ENCODE data around the gene TMEM245.
A peak's percentile ranks its signal among the peaks of the same experiment; 100 is the strongest.
"Not testable (repeated sequence)": the region's sequence is repeated elsewhere in the genome, so short reads cannot be mapped to it uniquely, and the experiment has no call there.

Gene TMEM245

GRCh38 chr9:109134167-109134578 lies 14.4 kb upstream of the TMEM245 start:
- H3K9me3 ChIP-seq (ENCODE audit: control insufficient read depth, low read length) = no peaks in the 10 kb centered on the region

GRCh38 chr9:109133533-109133932 lies 13.8 kb upstream of the TMEM245 start:
- H3K4me3 ChIP-seq (ENCODE audit: insufficient read depth, low read depth, low read length) = no peak overlapping the region
- 92% methylated on average over 1 of the region's 2 CpGs; no CpG with 5 or more reads in 1 of the 2 experiments for WGBS, 2 experiments

More at GRCh38 chr9:109134167-109134578, 14.4 kb upstream of the TMEM245 start:
- WGBS, 2 experiments = 96 to 98% methylated on average over 1 of the region's 1 CpG
- Histone ChIP-seq H3K4me1 (ENCODE audit: control insufficient read depth, insufficient read depth, low read length) (no peaks in the 10 kb centered on the region), H3K27me3 (ENCODE audit: control insufficient read depth, insufficient read depth, low read length, poor library complexity, severe bottlenecking) (no peaks in the 10 kb centered on the region), H3K4me3 (ENCODE audit: insufficient read depth, low read depth, low read length) (no peak overlapping the region), H3K36me3 (ENCODE audit: control insufficient read depth, insufficient read depth, low read length) (no peaks in the 10 kb centered on the region), H3K27ac (ENCODE audit: insufficient read depth, low read depth, low read length, poor library complexity, severe bottlenecking) (no peak overlapping the region)

DNA sequence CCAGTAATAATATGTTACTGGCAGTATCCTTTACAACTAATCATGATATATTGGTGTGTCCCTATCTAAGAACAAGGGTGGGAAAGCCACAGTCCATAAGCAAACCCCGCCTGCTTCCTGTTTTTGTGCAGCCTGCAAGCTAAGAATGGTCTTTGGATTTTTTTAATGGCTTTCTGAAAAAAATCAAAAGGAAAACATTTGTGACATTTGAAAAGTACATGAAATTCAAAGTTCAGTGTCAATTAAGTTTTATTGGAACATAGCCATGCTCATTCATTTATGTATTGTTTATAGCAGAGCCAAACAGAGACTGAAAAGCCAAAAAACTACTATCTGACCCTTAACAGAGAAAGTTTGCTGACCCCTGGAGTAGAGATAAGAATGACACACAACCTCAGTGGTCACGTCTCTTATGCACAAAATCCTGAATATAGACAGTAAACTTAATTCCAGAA lies 12.8 kb upstream of the TMEM245 start:
- Histone ChIP-seq H3K4me3 (ENCODE audit: insufficient read depth, low read depth, low read length) (no peak overlapping the region), H3K4me1 (ENCODE audit: control insufficient read depth, insufficient read depth, low read length) (no peaks in the 10 kb centered on the region), H3K36me3 (ENCODE audit: control insufficient read depth, insufficient read depth, low read length) (no peaks in the 10 kb centered on the region), H3K27me3 (ENCODE audit: control insufficient read depth, insufficient read depth, low read length, poor library complexity, severe bottlenecking) (no peaks in the 10 kb centered on the region), H3K27ac (ENCODE audit: insufficient read depth, low read depth, low read length, poor library complexity, severe bottlenecking) (no peak overlapping the region), H3K9me3 (ENCODE audit: control insufficient read depth, low read length) (no peaks in the 10 kb centered on the region)
- WGBS, 2 experiments = 89% methylated on average over 2 of the region's 2 CpGs

More at GRCh38 chr9:109133533-109133932, 13.8 kb upstream of the TMEM245 start:
- H3K36me3 ChIP-seq (ENCODE audit: control insufficient read depth, insufficient read depth, low read length) = no peaks in the 10 kb centered on the region
- no peaks in the 10 kb centered on the region for H3K4me1 ChIP-seq (ENCODE audit: control insufficient read depth, insufficient read depth, low read length)
- no peaks in the 10 kb centered on the region for H3K27me3 ChIP-seq (ENCODE audit: control insufficient read depth, insufficient read depth, low read length, poor library complexity, severe bottlenecking)
- no peak overlapping the region for H3K27ac ChIP-seq (ENCODE audit: insufficient read depth, low read depth, low read length, poor library complexity, severe bottlenecking)
- H3K9me3 ChIP-seq (ENCODE audit: control insufficient read depth, low read length) = no peaks in the 10 kb centered on the region

DNA sequence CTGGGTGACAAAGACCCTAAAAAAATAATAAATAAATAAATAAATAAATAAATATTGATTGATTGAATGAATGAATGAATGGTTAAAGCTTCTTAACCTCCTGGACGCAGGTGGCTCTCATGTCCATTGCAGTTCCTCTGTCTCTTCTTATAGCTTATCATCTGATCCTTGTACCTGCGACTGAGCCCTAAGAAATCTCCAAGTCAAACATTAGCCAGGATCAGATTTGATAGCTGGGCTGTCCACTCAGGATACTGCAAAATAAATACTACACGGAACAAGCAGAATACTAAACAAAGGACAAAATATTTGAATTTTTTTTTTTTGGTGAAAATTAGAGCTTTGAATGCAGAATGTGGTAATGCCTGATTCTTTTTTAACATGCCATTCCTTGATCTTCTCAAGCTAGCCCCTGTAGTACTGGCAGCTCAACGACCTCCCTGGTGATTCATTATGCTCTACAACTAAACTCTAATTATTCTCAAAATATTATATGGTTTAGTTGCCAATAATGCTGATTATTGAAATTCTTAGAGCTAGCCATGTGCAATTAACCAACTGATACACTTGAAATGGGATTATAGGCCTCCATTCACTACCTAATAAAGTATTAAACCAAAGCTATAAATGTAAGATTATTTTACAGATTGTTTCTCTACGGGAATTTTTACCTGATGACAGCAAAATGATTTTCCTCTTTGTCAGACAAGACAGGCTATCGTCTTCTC lies 9.9 kb upstream of the TMEM245 start:
- no peaks in the 10 kb centered on the region for H3K27me3 ChIP-seq (ENCODE audit: control insufficient read depth, insufficient read depth, low read length, poor library complexity, severe bottlenecking)
- no peak overlapping the region for H3K4me3 ChIP-seq (ENCODE audit: insufficient read depth, low read depth, low read length)
- no peak overlapping the region for H3K27ac ChIP-seq (ENCODE audit: insufficient read depth, low read depth, low read length, poor library complexity, severe bottlenecking)
- WGBS, 2 experiments = 91 to 93% methylated on average over 4 to 5 of the region's 6 CpGs
- no peaks in the 10 kb centered on the region for H3K36me3 ChIP-seq (ENCODE audit: control insufficient read depth, insufficient read depth, low read length)
- no peaks in the 10 kb centered on the region for H3K9me3 ChIP-seq (ENCODE audit: control insufficient read depth, low read length)
- H3K4me1 ChIP-seq (ENCODE audit: control insufficient read depth, insufficient read depth, low read length) = no peaks in the 10 kb centered on the region

- H3K36me3 ChIP-seq (ENCODE audit: control insufficient read depth, insufficient read depth, low read length); H3K27me3 ChIP-seq (ENCODE audit: control insufficient read depth, insufficient read depth, low read length, poor library complexity, severe bottlenecking); H3K27ac ChIP-seq (ENCODE audit: insufficient read depth, low read depth, low read length, poor library complexity, severe bottlenecking); H3K4me3 ChIP-seq (ENCODE audit: insufficient read depth, low read depth, low read length); H3K9me3 ChIP-seq (ENCODE audit: control insufficient read depth, low read length); H3K4me1 ChIP-seq (ENCODE audit: control insufficient read depth, insufficient read depth, low read length): not testable (repeated sequence)
- WGBS, 2 experiments = 87 to 89% methylated on average over 4 of the region's 4 CpGs
These were observed 6.9 kb upstream of the TMEM245 start for GRCh38 chr9:109126671-109127070.

GRCh38 chr9:109124121-109124520 lies 4.4 kb upstream of the TMEM245 start:
- no peaks in the 10 kb centered on the region for H3K36me3 ChIP-seq (ENCODE audit: control insufficient read depth, insufficient read depth, low read length)
- H3K4me3 ChIP-seq (ENCODE audit: insufficient read depth, low read depth, low read length) = no peak overlapping the region
- peaks cover 4% of the 10 kb centered on the region for H3K4me1 ChIP-seq (ENCODE audit: control insufficient read depth, insufficient read depth, low read length)
- no peaks in the 10 kb centered on the region for H3K9me3 ChIP-seq (ENCODE audit: control insufficient read depth, low read length)
- WGBS, 2 experiments = 92 to 94% methylated on average over 2 of the region's 2 CpGs
- H3K27ac ChIP-seq (ENCODE audit: insufficient read depth, low read depth, low read length, poor library complexity, severe bottlenecking) = no peak overlapping the region
- no peaks in the 10 kb centered on the region for H3K27me3 ChIP-seq (ENCODE audit: control insufficient read depth, insufficient read depth, low read length, poor library complexity, severe bottlenecking)

DNA sequence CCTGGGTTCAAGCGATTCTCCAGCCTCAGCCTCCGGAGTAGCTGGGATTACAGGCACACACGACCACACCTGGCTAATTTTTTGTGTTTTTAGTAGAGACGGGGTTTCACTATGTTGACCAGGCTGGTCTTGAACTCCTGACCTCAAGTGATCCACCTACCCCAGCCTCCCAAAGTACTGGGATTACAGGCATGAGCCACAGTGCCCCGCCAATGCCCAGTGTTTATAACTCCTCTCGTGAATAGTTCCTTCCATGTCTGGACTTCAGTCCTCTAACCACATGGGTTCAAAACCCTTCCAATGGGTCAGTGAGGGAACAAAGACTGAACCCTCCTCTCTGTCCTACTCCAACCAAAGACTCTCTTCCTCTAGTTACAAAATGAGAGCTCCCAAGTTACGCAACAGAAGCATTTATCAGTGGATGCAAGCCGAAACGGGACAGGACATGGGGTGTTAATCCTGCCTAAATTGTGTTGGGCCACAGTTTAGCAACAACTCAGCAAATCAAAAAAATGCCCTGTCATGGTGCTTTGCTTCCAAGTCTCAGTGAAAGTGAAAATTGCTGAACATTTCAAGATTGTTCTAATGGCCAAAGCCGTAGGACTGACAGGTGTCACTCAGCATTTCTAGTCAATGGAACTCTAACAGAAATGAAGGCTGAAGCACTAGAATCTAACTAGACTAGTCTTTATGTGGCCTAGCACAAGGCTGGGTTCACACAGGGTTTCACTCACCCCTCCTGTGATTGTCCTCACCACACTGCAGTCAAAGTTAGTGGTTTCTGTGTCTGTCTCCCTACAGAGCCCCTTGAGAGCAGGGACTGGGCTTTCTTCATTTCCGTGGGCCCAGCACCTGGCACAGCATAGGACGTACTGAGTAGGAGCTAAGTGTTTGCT lies 3.2 kb upstream of the TMEM245 start:
- Histone ChIP-seq H3K27me3 (ENCODE audit: control insufficient read depth, insufficient read depth, low read length, poor library complexity, severe bottlenecking) (no peaks in the 10 kb centered on the region), H3K27ac (ENCODE audit: insufficient read depth, low read depth, low read length, poor library complexity, severe bottlenecking) (no peak overlapping the region)

GRCh38 chr9:109121232-109121796 lies 1.6 kb upstream of the TMEM245 start:
- no peaks in the 10 kb centered on the region for H3K36me3 ChIP-seq (ENCODE audit: control insufficient read depth, insufficient read depth, low read length)
- H3K27me3 ChIP-seq (ENCODE audit: control insufficient read depth, insufficient read depth, low read length, poor library complexity, severe bottlenecking) = no peaks in the 10 kb centered on the region
- H3K27ac ChIP-seq (ENCODE audit: insufficient read depth, low read depth, low read length, poor library complexity, severe bottlenecking) = no peak overlapping the region
- 76% methylated on average over 11 of the region's 11 CpGs for WGBS, 2 experiments
- H3K4me1 ChIP-seq (ENCODE audit: control insufficient read depth, insufficient read depth, low read length) = peaks cover 13% of the 10 kb centered on the region
- H3K4me3 ChIP-seq (ENCODE audit: insufficient read depth, low read depth, low read length) = no peak overlapping the region
- H3K9me3 ChIP-seq (ENCODE audit: control insufficient read depth, low read length) = no peaks in the 10 kb centered on the region

More for the DNA sequence above, 3.2 kb upstream of the TMEM245 start:
- Histone ChIP-seq H3K4me3 (ENCODE audit: insufficient read depth, low read depth, low read length) (no peak overlapping the region), H3K9me3 (ENCODE audit: control insufficient read depth, low read length) (no peaks in the 10 kb centered on the region), H3K4me1 (ENCODE audit: control insufficient read depth, insufficient read depth, low read length) (peaks cover 9% of the 10 kb centered on the region), H3K36me3 (ENCODE audit: control insufficient read depth, insufficient read depth, low read length) (no peaks in the 10 kb centered on the region)
- WGBS, 2 experiments = 93 to 94% methylated on average over 12 of the region's 12 CpGs

GRCh38 chr9:109120204-109120789 lies 550 bp upstream of the TMEM245 start:
- Histone ChIP-seq H3K27ac (ENCODE audit: insufficient read depth, low read depth, low read length, poor library complexity, severe bottlenecking) (no peak overlapping the region), H3K36me3 (ENCODE audit: control insufficient read depth, insufficient read depth, low read length) (no peaks in the 10 kb centered on the region), H3K4me3 (ENCODE audit: insufficient read depth, low read depth, low read length) (peak overlapping the region; percentile 96), H3K4me1 (ENCODE audit: control insufficient read depth, insufficient read depth, low read length) (peaks cover 13% of the 10 kb centered on the region), H3K27me3 (ENCODE audit: control insufficient read depth, insufficient read depth, low read length, poor library complexity, severe bottlenecking) (no peaks in the 10 kb centered on the region), H3K9me3 (ENCODE audit: control insufficient read depth, low read length) (no peaks in the 10 kb centered on the region)
- 40 to 47% methylated on average over 11 to 13 of the region's 13 CpGs for WGBS, 2 experiments
